Measurements from ENCODE around the gene MIER1. TPM values are rescaled to one million over a fixed set of nuclear protein-coding genes. Genes with fewer than 3 reads are reported as not detected.

The MIER1 gene
- total and polyA plus RNA-seq, 9 of the 15 experiments (the other 6 are each of a cell fraction or from before 2014, with no cell fraction given) = 13.9 to 34.8 (median 21.5) TPM

DNA sequence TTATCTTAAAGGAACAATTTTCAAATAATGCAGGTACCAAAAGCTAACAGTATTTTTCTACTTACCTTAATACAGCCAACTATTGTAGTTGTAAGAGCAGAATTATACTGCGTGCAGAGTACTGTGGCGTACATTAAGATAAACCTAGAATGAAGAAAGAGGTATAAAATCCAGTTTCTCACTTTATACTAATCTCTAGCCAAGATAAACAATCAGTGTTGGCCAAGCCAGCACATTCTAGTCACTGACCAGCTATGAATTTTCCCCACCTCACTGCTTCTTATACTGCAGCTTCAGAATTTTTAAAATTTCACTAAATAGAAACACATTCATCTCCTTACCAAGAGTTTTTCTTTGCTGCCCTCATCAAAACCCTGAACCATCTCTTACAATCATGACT, 95.5 kb downstream of the MIER1 start:
- H3K36me3 ChIP-seq (ENCODE audit: control insufficient read depth, insufficient read depth, low read length) = peaks cover 24% of the 10 kb centered on the region; the same call in 2 of the 3 replicates
- in situ Hi-C loops (cut with MboI) = no loop called here
- TF ChIP-seq MCM3 (IDR thresholded peaks at IDR 0.05) (no peak), TEAD4 (IDR thresholded peaks at IDR 0.05; ENCODE audit: low read length) (no peak), TEAD4 (CRISPR knock-in tag; IDR thresholded peaks at IDR 0.05; ENCODE audit: borderline replicate concordance) (no peak), BACH1 (tag; IDR thresholded peaks at IDR 0.05) (no peak)
- TF ChIP-seq, protein P1, sequence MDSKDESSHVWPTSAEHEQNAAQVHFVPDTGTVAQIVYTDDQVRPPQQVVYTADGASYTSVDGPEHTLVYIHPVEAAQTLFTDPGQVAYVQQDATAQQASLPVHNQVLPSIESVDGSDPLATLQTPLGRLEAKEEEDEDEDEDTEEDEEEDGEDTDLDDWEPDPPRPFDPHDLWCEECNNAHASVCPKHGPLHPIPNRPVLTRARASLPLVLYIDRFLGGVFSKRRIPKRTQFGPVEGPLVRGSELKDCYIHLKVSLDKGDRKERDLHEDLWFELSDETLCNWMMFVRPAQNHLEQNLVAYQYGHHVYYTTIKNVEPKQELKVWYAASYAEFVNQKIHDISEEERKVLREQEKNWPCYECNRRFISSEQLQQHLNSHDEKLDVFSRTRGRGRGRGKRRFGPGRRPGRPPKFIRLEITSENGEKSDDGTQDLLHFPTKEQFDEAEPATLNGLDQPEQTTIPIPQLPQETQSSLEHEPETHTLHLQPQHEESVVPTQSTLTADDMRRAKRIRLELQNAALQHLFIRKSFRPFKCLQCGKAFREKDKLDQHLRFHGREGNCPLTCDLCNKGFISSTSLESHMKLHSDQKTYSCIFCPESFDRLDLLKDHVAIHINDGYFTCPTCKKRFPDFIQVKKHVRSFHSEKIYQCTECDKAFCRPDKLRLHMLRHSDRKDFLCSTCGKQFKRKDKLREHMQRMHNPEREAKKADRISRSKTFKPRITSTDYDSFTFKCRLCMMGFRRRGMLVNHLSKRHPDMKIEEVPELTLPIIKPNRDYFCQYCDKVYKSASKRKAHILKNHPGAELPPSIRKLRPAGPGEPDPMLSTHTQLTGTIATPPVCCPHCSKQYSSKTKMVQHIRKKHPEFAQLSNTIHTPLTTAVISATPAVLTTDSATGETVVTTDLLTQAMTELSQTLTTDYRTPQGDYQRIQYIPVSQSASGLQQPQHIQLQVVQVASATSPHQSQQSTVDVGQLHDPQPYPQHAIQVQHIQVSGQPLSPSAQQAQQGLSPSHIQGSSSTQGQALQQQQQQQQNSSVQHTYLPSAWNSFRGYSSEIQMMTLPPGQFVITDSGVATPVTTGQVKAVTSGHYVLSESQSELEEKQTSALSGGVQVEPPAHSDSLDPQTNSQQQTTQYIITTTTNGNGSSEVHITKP (IDR thresholded peaks at IDR 0.05; ENCODE audit: partially characterized antibody) = no peak
- WGBS (ENCODE audit: insufficient coverage, low coverage, missing lambda C conversion rate) = 96% methylated on average over 2 of the region's 2 CpGs
- H3K27ac ChIP-seq (ENCODE audit: extremely low read depth, low read depth, low read length) = no peak overlapping the region
- no peak for DNase-seq (ENCODE audit: extremely low read depth in 1 of 4, low spot score in 3 of 4)
- H2AFZ ChIP-seq (ENCODE audit: low read depth, low read length) = no peak overlapping the region
- no peak for FAIRE-seq
- intact Hi-C loops (cut with micrococcal nuclease) = no loop called here
- ATAC-seq = no peak
- no peaks in the 10 kb centered on the region for H3K4me1 ChIP-seq (replicated peaks in 1 of 2; ENCODE audit: control insufficient read depth in 2 of 2, insufficient read depth in 2 of 2, low read length in 2 of 2)
- ChIA-PET POLR2A (no interaction called here), CTCF (ENCODE audit: low intra/inter-chr PET ratio) (no interaction called here)
- H3K9ac ChIP-seq (ENCODE audit: insufficient read depth in 1 of 2, low read depth in 2 of 2, low read length in 2 of 2) = no peak overlapping the region
- H3K9me3 ChIP-seq (replicated peaks; ENCODE audit: control insufficient read depth, insufficient read depth, low read depth, low read length) = no peaks in the 10 kb centered on the region
- BruUV-seq (replicated peaks) = no TSS peak
- no peaks in the 10 kb centered on the region for H3K79me2 ChIP-seq (ENCODE audit: control insufficient read depth, insufficient read depth, low read length)
- H3K27me3 ChIP-seq (ENCODE audit: control insufficient read depth in 2 of 2, insufficient read depth in 2 of 2, low read length in 2 of 2) = no peaks in the 10 kb centered on the region
- no peak overlapping the region for H3K4me3 ChIP-seq
- no peak overlapping the region for H3K4me2 ChIP-seq (ENCODE audit: insufficient read depth, low read length)
- no peaks in the 10 kb centered on the region for H4K20me1 ChIP-seq (replicated peaks; ENCODE audit: control insufficient read depth, insufficient read depth, low read length)
- no peaks in the 10 kb centered on the region for H3K9me1 ChIP-seq (ENCODE audit: control insufficient read depth, insufficient read depth, low read length)

Measured in K562 (cell line).